WERI-Rb-1 (cell line): ENCODE data around the gene SLC9A7.

Source experiments
- DNase-seq: peaks from one replicate; pipeline ENCODE4 v3.0.0-alpha.2; 2020
- H3K27ac ChIP-seq: fragments of 250-450 bp; sonication (Bioruptor Pico); 2 replicates; pipeline ENCODE4 v1.5.1; 2020; ENCODE audit warnings: mild to moderate bottlenecking, moderate library complexity
- H3K27me3 ChIP-seq: fragments of 250-450 bp; sonication (Bioruptor Pico); 2 replicates; pipeline ENCODE4 v1.5.1; 2021; ENCODE audit warnings: mild to moderate bottlenecking, low read depth, moderate library complexity; ENCODE audit not compliant: insufficient read depth, severe bottlenecking
- H3K36me3 ChIP-seq: fragments of 250-450 bp; sonication (Bioruptor Pico); 2 replicates; pipeline ENCODE4 v1.5.1; 2020; ENCODE audit warnings: mild to moderate bottlenecking, moderate library complexity
- H3K4me3 ChIP-seq: 2 replicates; pipeline ENCODE4 v1.5.1; 2011; ENCODE audit warnings: low read depth, mild to moderate bottlenecking, control low read depth, low read length
- H3K9me3 ChIP-seq: fragments of 250-450 bp; sonication (Bioruptor Pico); 2 replicates; pipeline ENCODE4 v1.5.1; 2021; ENCODE audit warnings: mild to moderate bottlenecking, moderate library complexity; ENCODE audit not compliant: severe bottlenecking
- TF ChIP-seq, protein P1 (sequence below): IDR thresholded peaks from 2 replicates; pipeline ENCODE4 v1.5.1; 2011; ENCODE audit warnings: low read depth, mild to moderate bottlenecking, control low read depth, inconsistent platforms, low read length

Gene SLC9A7

GRCh38 chrX:46582966-46583365 is 176.0 kb downstream of the SLC9A7 start:
- H3K9me3 ChIP-seq, result no peaks in the 10 kb centered on the region
- no peaks in the 10 kb centered on the region for H3K36me3 ChIP-seq
- TF ChIP-seq, protein P1, sequence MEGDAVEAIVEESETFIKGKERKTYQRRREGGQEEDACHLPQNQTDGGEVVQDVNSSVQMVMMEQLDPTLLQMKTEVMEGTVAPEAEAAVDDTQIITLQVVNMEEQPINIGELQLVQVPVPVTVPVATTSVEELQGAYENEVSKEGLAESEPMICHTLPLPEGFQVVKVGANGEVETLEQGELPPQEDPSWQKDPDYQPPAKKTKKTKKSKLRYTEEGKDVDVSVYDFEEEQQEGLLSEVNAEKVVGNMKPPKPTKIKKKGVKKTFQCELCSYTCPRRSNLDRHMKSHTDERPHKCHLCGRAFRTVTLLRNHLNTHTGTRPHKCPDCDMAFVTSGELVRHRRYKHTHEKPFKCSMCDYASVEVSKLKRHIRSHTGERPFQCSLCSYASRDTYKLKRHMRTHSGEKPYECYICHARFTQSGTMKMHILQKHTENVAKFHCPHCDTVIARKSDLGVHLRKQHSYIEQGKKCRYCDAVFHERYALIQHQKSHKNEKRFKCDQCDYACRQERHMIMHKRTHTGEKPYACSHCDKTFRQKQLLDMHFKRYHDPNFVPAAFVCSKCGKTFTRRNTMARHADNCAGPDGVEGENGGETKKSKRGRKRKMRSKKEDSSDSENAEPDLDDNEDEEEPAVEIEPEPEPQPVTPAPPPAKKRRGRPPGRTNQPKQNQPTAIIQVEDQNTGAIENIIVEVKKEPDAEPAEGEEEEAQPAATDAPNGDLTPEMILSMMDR, result no peak
- no peak for DNase-seq
- H3K27ac ChIP-seq, result no peak overlapping the region
- H3K27me3 ChIP-seq, result peaks cover 12% of the 10 kb centered on the region
- H3K4me3 ChIP-seq, result no peak overlapping the region

DNA sequence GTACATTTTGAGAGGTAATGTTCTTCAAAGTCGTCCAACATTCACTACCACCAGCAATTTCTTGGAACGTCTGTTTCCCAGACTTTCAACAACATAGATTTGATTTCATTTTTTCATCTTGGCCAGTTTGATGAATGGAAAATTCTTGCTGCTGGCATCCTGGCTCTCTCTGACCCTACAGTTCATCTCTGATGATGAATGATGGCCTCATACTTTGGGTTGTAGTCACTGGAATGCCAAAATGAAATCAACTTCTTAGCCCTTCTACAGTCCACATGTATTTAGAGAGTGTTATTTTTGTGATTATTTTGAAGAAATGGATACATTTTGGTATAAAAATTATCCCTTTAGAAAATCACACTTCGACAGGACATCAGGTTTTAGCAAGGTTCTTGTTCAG is 176.6 kb downstream of the SLC9A7 start:
- no peaks in the 10 kb centered on the region for H3K9me3 ChIP-seq
- DNase-seq, result no peak
- no peaks in the 10 kb centered on the region for H3K36me3 ChIP-seq
- no peak overlapping the region for H3K4me3 ChIP-seq
- TF ChIP-seq, protein P1, result no peak
- H3K27me3 ChIP-seq, result peaks cover 8% of the 10 kb centered on the region
- H3K27ac ChIP-seq, result no peak overlapping the region

- no peak overlapping the region for H3K27ac ChIP-seq
- no peaks in the 10 kb centered on the region for H3K36me3 ChIP-seq
- H3K9me3 ChIP-seq, result no peaks in the 10 kb centered on the region
- no peak overlapping the region for H3K4me3 ChIP-seq
- no peak for DNase-seq
- peaks cover 11% of the 10 kb centered on the region for H3K27me3 ChIP-seq
- TF ChIP-seq, protein P1, result no peak
Observed at GRCh38 chrX:46580613-46581012, 178.3 kb downstream of the SLC9A7 start.

DNA sequence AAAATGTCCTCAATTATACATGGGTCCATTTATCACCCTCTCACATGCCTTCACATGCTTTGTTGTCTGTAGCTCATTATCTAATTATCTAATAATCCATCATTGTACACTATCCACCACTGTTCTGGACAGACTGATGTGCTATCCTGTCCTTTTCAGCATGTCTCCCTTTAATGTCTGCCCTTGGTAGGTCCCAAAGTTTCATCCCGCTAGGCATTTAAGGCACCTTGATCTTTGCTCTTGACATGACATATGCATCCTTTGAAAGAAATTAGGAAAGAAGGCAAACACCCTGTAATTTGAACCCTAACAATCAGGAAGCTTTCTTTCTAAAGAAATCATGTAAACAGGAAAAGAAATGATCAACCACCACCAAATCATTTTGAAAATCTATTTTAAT is 179.7 kb downstream of the SLC9A7 start:
- TF ChIP-seq, protein P1, result no peak
- no peak for DNase-seq
- Histone ChIP-seq H3K27me3 (peaks cover 20% of the 10 kb centered on the region), H3K36me3 (no peaks in the 10 kb centered on the region), H3K9me3 (no peaks in the 10 kb centered on the region), H3K27ac (no peak overlapping the region), H3K4me3 (no peak overlapping the region)

GRCh38 chrX:46577221-46578005 is 181.5 kb downstream of the SLC9A7 start:
- TF ChIP-seq, protein P1, result no peak
- no peak for DNase-seq
- Histone ChIP-seq H3K27ac (no peak overlapping the region), H3K9me3 (no peaks in the 10 kb centered on the region), H3K4me3 (no peak overlapping the region), H3K36me3 (no peaks in the 10 kb centered on the region), H3K27me3 (peaks cover 17% of the 10 kb centered on the region)

DNA sequence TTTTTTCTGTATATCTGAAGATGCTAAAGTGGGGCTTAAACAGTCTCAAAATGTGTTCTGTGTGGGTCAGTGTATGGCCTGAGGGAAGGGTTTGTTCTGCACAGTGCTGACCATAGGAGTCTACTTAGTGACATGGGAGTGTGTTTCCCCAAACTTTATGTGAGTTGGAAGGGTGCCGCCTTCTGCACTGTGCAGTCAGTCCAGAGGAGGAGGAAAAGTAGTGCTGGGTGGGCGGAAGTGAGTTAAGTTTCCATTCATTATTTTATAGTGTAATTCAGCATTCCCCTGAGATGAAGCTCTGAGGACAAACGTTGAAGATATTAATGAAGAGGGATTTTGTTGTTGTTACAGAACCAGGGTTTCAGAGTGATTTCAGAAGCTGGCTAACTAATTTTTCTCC is 182.5 kb downstream of the SLC9A7 start:
- H3K27me3 ChIP-seq, result peaks cover 17% of the 10 kb centered on the region
- H3K9me3 ChIP-seq, result no peaks in the 10 kb centered on the region
- TF ChIP-seq, protein P1, result no peak
- H3K4me3 ChIP-seq, result no peak overlapping the region
- no peak overlapping the region for H3K27ac ChIP-seq
- DNase-seq, result no peak
- no peaks in the 10 kb centered on the region for H3K36me3 ChIP-seq
